Astrocyte (in vitro differentiated cells and primary cell): ENCODE results near the gene AGPS.

Experiments used
- EZH2 ChIP-seq: IDR thresholded peaks from 2 replicates; pipeline ENCODE4 v1.6.1; 2012; ENCODE audit warnings: mild to moderate bottlenecking, low read length, inconsistent platforms; ENCODE audit not compliant: insufficient read depth
- TF ChIP-seq, protein P1 (sequence below): IDR thresholded peaks from 2 replicates; pipeline ENCODE4 v1.5.1; 2011; ENCODE audit warnings: low read depth, mild to moderate bottlenecking, inconsistent platforms, low read length, moderate library complexity; ENCODE audit not compliant: insufficient read depth

DNA sequence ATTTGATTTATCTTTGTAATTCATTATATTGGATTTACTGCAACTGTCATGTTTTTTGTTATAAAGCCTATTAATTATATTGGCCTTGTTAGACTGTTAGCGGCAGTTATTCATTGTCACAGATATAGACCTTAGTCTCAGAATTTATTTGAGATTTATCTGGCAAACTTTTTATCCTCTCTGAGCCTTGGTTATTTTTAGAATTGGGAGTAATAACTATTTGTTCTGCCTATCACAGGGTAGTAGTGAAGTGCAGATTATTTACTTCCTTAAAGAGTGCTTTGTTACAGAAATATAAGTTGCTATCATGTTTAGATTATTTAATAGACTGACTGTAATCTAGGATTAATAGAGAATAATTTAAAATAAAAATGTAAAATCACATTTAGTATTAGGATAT is 41.9 kb downstream of the AGPS start:
- no peak for TF ChIP-seq EZH2
- TF ChIP-seq, protein P1, sequence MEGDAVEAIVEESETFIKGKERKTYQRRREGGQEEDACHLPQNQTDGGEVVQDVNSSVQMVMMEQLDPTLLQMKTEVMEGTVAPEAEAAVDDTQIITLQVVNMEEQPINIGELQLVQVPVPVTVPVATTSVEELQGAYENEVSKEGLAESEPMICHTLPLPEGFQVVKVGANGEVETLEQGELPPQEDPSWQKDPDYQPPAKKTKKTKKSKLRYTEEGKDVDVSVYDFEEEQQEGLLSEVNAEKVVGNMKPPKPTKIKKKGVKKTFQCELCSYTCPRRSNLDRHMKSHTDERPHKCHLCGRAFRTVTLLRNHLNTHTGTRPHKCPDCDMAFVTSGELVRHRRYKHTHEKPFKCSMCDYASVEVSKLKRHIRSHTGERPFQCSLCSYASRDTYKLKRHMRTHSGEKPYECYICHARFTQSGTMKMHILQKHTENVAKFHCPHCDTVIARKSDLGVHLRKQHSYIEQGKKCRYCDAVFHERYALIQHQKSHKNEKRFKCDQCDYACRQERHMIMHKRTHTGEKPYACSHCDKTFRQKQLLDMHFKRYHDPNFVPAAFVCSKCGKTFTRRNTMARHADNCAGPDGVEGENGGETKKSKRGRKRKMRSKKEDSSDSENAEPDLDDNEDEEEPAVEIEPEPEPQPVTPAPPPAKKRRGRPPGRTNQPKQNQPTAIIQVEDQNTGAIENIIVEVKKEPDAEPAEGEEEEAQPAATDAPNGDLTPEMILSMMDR: no peak
